Measurements from ENCODE around the gene LDHB. TPM values are rescaled to one million over a fixed set of nuclear protein-coding genes. Genes with fewer than 3 reads are reported as not detected.

Gene LDHB
- total RNA-seq (2014; rRNA removed) (432 and 548 TPM in 2 replicates), Bru-seq, nascent RNA (percentile 99 among the genes with signal in this experiment), BruChase-seq, experiment 1, labeled RNA remaining after a 6-hour chase (percentile 100 among the genes with signal in this experiment), BruChase-seq, experiment 2, labeled RNA remaining after a 2-hour chase (percentile 99 among the genes with signal in this experiment)
- long read RNA-seq, transcript LDHB-201 (8 exons, 1,303 nt) = major isoform, 179 of 247 reads
- long read RNA-seq, partial matches to known transcripts = 62 of 247 reads
- long read RNA-seq, other reads (novel, unspliced or antisense) = 2 of 247 reads

DNA sequence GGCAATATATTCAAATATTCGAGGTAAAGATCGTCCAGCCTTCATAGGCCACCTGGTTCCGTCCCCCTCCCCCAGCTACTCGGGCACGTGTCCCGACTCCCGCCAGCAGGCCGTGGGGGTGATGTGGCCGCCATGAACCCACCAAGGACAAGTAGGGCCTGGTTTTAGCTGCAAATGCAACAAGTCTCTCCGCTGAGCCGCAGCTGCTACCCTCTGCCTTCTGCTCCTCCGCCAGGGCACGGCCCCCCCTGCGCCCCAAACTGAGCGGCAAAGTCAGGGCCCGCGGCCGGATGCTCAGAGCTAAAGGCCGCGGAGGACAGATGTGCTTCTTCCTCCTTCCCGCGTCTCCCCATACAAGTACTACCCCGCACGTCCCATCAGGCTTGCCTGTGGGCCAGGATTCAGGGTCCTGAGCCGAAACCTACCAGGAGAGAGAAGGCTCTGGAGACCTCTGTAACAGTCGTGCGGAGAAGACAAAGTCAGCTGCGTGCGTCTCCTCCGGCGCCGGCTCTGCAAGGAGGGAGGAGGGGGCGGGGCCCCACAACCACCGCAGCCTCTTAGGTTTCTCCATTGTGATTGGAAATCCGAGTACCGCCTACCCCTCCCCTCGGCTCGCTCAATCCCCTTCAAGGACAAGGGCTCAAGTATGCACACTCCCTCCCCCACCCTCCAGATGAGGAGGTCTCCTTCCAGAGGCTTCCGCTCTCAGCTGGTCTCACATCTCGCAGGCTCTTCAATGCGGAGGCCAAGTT, at the start of gene LDHB:
LDHB (minus strand) TSS at position 517 of the 752 bp plus-strand sequence. CDS start 3,171 bp downstream, outside the sequence.
- Histone ChIP-seq H3K9me2 (replicated peaks; ENCODE audit: low read length) (no peaks in the 10 kb centered on the region), H3K4me3 (ENCODE audit: low read length) (peak within 1 kb of the TSS; percentile 86), H2AFZ (ENCODE audit: low read length) (peak within 1 kb of the TSS; percentile 73), H3K27me3 (ENCODE audit: low read length) (no peaks in the 10 kb centered on the region), H3K9ac (ENCODE audit: low read length) (peak within 1 kb of the TSS; percentile 86), H4K20me1 (ENCODE audit: low read length) (peaks cover 29% of the 10 kb centered on the region), H3K9me3 (ENCODE audit: low read length) (no peaks in the 10 kb centered on the region), H3F3A (ENCODE audit: low read length, unreplicated experiment) (no peaks in the 10 kb centered on the region), H3K79me2 (ENCODE audit: low read length) (peaks cover 49% of the 10 kb centered on the region), H3K27ac (ENCODE audit: low read length) (peak within 1 kb of the TSS; percentile 30; the same call in 1 of the 2 replicates), H3K4me2 (ENCODE audit: low read length) (peak within 1 kb of the TSS; percentile 95), H3K36me3 (ENCODE audit: low read depth, low read length) (peaks cover 28% of the 10 kb centered on the region), H3K4me1 (ENCODE audit: insufficient read depth, low read length) (0 out of 2 replicates have a peak, but pooled peaks cover 5% of the 10 kb centered on the region)
- intact Hi-C loops (cut with micrococcal nuclease) = loop anchor here (10.0 kb wide), 1 partner anchor 133 kb away; the partner anchor contains the start of gene SPX
- no peak for TF ChIP-seq EZH2 (IDR thresholded peaks at IDR 0.05; ENCODE audit: low read length, unreplicated experiment)
- TF ChIP-seq, protein P1, sequence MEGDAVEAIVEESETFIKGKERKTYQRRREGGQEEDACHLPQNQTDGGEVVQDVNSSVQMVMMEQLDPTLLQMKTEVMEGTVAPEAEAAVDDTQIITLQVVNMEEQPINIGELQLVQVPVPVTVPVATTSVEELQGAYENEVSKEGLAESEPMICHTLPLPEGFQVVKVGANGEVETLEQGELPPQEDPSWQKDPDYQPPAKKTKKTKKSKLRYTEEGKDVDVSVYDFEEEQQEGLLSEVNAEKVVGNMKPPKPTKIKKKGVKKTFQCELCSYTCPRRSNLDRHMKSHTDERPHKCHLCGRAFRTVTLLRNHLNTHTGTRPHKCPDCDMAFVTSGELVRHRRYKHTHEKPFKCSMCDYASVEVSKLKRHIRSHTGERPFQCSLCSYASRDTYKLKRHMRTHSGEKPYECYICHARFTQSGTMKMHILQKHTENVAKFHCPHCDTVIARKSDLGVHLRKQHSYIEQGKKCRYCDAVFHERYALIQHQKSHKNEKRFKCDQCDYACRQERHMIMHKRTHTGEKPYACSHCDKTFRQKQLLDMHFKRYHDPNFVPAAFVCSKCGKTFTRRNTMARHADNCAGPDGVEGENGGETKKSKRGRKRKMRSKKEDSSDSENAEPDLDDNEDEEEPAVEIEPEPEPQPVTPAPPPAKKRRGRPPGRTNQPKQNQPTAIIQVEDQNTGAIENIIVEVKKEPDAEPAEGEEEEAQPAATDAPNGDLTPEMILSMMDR (conservative IDR thresholded peaks at IDR 0.05; ENCODE audit: low read depth, low read length) = no peak
- TF ChIP-seq EZH2phosphoT487 (IDR thresholded peaks at IDR 0.05; ENCODE audit: borderline replicate concordance, low read length) = no peak
- ChIA-PET POLR2A (ENCODE audit: unreplicated experiment) (no interaction called here), CTCF (interaction anchor here (0.6 kb wide), 2 partner anchors 41 to 332 kb away, joined by 3 to 8 read pairs; no protein-coding TSS in a partner anchor)
- DNase-seq (peak; percentile 90), ATAC-seq (peak; percentile 95)
- TSS peak; percentile 51 for BruUV-seq (replicated peaks)

DNA sequence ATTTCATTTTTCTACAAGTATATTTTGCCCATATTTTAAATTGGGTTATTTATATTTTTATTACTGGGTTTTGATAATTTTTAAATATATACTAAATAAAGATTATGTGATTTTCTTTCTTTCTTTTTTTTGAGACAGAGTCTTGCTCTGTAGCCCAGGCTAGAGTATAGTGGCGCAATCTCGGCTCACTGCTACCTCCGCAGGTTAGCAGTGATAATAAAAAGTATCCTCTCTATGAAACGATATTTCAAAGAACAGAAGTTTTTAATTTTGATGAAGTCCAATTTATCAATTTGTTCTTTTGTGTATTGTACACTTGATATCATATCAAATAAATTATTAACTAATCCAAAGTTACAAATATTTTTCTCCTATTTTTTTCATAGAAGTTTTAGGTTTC, 47.2 kb upstream of the LDHB start:
- ChIA-PET POLR2A (ENCODE audit: unreplicated experiment) (no interaction called here), CTCF (no interaction called here)

More for the DNA sequence above, 47.2 kb upstream of the LDHB start:
- Histone ChIP-seq H3K9me3 (ENCODE audit: low read length) (no peaks in the 10 kb centered on the region), H3K4me2 (ENCODE audit: low read length) (no peak overlapping the region), H2AFZ (ENCODE audit: low read length) (no peak overlapping the region), H4K20me1 (ENCODE audit: low read length) (no peaks in the 10 kb centered on the region), H3F3A (ENCODE audit: low read length, unreplicated experiment) (no peaks in the 10 kb centered on the region), H3K4me1 (ENCODE audit: insufficient read depth, low read length) (peaks cover 10% of the 10 kb centered on the region), H3K9ac (ENCODE audit: low read length) (no peak overlapping the region), H3K79me2 (ENCODE audit: low read length) (no peaks in the 10 kb centered on the region), H3K9me2 (replicated peaks; ENCODE audit: low read length) (no peaks in the 10 kb centered on the region), H3K36me3 (ENCODE audit: low read depth, low read length) (no peaks in the 10 kb centered on the region), H3K4me3 (ENCODE audit: low read length) (no peak overlapping the region), H3K27me3 (ENCODE audit: low read length) (no peaks in the 10 kb centered on the region), H3K27ac (ENCODE audit: low read length) (no peak overlapping the region)
- BruUV-seq (replicated peaks) = no TSS peak
- intact Hi-C loops (cut with micrococcal nuclease) = no loop called here
- ATAC-seq (no peak), DNase-seq (no peak)
- TF ChIP-seq, protein P1 (conservative IDR thresholded peaks at IDR 0.05; ENCODE audit: low read depth, low read length) = no peak
- no peak for TF ChIP-seq EZH2phosphoT487 (IDR thresholded peaks at IDR 0.05; ENCODE audit: borderline replicate concordance, low read length)
- no peak for TF ChIP-seq EZH2 (IDR thresholded peaks at IDR 0.05; ENCODE audit: low read length, unreplicated experiment)
